Measurements from ENCODE around the gene KLK2. TPM values are rescaled to one million over a fixed set of nuclear protein-coding genes. Genes with fewer than 3 reads are reported as not detected.

KLK2 gene
- total RNA-seq, 1 experiment from 2014 or later, result not detected

DNA sequence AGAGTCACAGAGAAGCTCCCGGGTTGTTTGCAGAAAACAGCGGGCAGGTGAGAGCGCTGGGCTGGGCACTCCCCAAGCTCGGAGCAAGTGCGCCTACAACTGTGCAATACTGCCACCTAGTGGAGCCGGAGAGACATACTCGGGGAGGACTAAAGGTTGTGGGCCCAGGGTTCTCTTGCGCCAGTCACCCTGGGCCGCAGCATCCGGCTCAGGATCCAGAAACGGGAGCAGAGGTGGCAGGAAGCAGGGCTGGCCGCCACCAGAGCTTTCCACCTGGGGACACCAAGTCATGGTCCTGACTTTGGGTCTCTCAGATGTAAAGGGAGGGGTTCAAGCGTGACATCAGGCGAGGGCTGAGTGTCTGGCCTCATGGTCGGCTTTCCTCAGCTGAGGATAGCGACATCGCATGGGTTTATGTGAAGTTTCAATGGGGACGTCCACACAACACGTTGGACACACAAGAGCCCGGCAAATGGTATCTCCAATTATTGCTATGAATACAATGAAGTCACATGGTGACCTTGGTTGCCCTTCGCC lies 49.1 kb downstream of the KLK2 start:
- DNase-seq (ENCODE audit: low read depth), result peak; percentile 73

DNA sequence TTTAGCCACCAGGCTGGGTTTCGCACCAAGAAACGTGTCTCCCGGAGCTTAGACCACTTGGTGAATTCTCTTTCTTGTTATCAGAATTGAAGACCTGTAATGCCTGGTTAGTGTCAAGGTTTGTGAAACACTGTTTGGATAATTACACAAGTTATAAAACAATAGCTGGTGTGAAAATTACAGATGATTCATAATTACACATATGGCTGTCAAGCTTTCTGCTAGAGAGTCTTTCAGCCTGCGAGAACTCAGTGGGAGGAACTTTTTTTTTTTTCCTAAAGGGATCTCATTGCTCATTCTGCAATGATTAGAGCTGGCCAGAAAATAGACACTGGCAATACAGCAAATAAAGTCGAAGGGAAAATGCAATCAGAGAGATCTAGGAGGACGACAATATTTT lies 51.3 kb downstream of the KLK2 start:
- DNase-seq (ENCODE audit: low read depth), result no peak

DNA sequence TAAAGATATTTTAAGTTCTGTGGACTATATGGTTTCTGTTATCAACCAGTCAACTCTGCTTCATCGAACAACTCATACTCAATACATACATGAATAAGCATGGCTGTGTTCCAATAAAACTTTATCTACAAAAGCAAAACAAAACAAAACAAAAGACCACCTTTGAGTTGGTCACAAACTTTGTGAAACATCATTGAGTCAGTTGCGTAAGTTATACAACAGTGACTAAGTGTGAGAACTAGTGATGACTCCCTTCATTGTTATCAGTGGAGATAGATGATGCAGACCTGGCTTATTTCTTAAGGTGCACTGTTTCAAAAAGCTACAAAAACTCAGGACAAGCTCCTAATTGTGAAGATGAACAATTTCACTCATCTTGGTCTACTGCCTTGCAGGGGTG lies 52.5 kb downstream of the KLK2 start:
- DNase-seq (ENCODE audit: low read depth), result peak; percentile 15

DNA sequence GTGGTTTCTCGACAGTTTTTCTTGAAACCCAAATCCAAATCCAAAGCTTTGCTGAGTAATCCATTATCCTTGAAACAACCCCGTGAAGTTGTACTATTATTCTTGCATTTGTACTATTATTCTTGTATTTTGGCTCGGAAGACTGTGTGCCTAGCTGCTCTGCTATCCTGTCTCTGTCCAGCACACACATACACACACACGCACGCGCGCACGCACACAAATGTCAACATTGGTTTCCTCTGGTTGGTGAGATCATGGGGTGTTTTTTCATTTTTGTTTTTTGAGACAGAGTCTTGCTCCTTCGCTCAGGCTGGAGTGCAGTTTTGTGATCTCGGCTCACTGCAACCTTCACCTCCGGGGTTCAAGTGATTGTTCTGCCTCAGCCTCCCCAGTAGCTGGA lies 52.9 kb downstream of the KLK2 start:
- DNase-seq (ENCODE audit: low read depth), result no peak

DNA sequence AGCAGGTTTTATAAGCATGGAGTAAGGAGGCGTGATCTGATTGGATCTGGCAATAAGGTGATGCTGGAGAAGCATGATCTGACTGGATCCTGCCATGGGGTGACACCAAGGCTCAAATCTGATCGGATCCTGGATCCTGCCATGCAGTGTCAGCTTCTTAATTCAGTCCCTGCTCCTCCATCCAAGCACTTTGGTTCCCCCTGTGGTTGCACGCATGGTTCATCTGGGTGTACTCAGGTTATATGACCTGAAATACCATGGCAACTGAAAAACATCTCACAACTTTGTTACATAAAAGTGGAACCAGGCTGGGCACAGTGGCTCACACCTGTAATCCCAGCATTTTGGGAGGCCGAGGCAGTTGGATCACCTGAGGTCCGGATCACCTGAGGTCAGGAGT lies 55.6 kb downstream of the KLK2 start:
- DNase-seq (ENCODE audit: low read depth), result peak; percentile 15

Other genes starting within 250 kb of the KLK2 start
- not detected in 2 replicates for gene SYT3, start 233.6 kb upstream of the KLK2 start, total RNA-seq (2014; rRNA removed; shearing (Covaris generic))
- 1.0 and 4.9 TPM in 2 replicates for gene C19orf81, start 224.0 kb upstream of the KLK2 start, total RNA-seq (2014; rRNA removed; shearing (Covaris generic))
- 0.15 TPM in 2 replicates for gene SHANK1, start 153.6 kb upstream of the KLK2 start, total RNA-seq (2014; rRNA removed; shearing (Covaris generic))
- 6.1 and 10.0 TPM in 2 replicates for gene CLEC11A, start 150.1 kb upstream of the KLK2 start, total RNA-seq (2014; rRNA removed; shearing (Covaris generic))
- not detected in 2 replicates for gene GPR32, start 103.0 kb upstream of the KLK2 start, total RNA-seq (2014; rRNA removed; shearing (Covaris generic))
- gene ACP4, start 83.0 kb upstream of the KLK2 start, total RNA-seq (2014; rRNA removed; shearing (Covaris generic)), result not detected in 2 replicates
- not detected in 2 replicates for gene KLK1, start 49.7 kb upstream of the KLK2 start, total RNA-seq (2014; rRNA removed; shearing (Covaris generic))
- not detected in 2 replicates for gene KLK15, start 39.9 kb upstream of the KLK2 start, total RNA-seq (2014; rRNA removed; shearing (Covaris generic))
- not detected in 2 replicates for gene KLK3, start 18.5 kb upstream of the KLK2 start, total RNA-seq (2014; rRNA removed; shearing (Covaris generic))
- not detected in 2 replicates for gene KLK4, start 38.0 kb downstream of the KLK2 start, total RNA-seq (2014; rRNA removed; shearing (Covaris generic))
- not detected in 2 replicates for gene KLK5, start 79.6 kb downstream of the KLK2 start, total RNA-seq (2014; rRNA removed; shearing (Covaris generic))
- gene KLK6, start 96.2 kb downstream of the KLK2 start, total RNA-seq (2014; rRNA removed; shearing (Covaris generic)), result 0.74 TPM in 1 of 2 replicates, not detected in the other
- gene KLK7, start 110.5 kb downstream of the KLK2 start, total RNA-seq (2014; rRNA removed; shearing (Covaris generic)), result not detected in 2 replicates
- gene KLK8, start 128.2 kb downstream of the KLK2 start, total RNA-seq (2014; rRNA removed; shearing (Covaris generic)), result not detected in 2 replicates
- gene KLK10, start 146.3 kb downstream of the KLK2 start, total RNA-seq (2014; rRNA removed; shearing (Covaris generic)), result not detected in 2 replicates
- gene KLK11, start 153.2 kb downstream of the KLK2 start, total RNA-seq (2014; rRNA removed; shearing (Covaris generic)), result not detected in 2 replicates
- not detected in 2 replicates for gene KLK12, start 161.6 kb downstream of the KLK2 start, total RNA-seq (2014; rRNA removed; shearing (Covaris generic))
- gene KLK13, start 191.7 kb downstream of the KLK2 start, total RNA-seq (2014; rRNA removed; shearing (Covaris generic)), result not detected in 2 replicates
- gene KLK14, start 209.4 kb downstream of the KLK2 start, total RNA-seq (2014; rRNA removed; shearing (Covaris generic)), result not detected in 2 replicates
- 1.4 and 9.7 TPM in 2 replicates for gene CTU1, start 235.0 kb downstream of the KLK2 start, total RNA-seq (2014; rRNA removed; shearing (Covaris generic))